Measurements from ENCODE around the gene SRRM3.

- TF ChIP-seq, protein P1, sequence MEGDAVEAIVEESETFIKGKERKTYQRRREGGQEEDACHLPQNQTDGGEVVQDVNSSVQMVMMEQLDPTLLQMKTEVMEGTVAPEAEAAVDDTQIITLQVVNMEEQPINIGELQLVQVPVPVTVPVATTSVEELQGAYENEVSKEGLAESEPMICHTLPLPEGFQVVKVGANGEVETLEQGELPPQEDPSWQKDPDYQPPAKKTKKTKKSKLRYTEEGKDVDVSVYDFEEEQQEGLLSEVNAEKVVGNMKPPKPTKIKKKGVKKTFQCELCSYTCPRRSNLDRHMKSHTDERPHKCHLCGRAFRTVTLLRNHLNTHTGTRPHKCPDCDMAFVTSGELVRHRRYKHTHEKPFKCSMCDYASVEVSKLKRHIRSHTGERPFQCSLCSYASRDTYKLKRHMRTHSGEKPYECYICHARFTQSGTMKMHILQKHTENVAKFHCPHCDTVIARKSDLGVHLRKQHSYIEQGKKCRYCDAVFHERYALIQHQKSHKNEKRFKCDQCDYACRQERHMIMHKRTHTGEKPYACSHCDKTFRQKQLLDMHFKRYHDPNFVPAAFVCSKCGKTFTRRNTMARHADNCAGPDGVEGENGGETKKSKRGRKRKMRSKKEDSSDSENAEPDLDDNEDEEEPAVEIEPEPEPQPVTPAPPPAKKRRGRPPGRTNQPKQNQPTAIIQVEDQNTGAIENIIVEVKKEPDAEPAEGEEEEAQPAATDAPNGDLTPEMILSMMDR (IDR thresholded peaks at IDR 0.05): no peak
- no peak for TF ChIP-seq POLR2A (IDR thresholded peaks at IDR 0.05)
Observed at GRCh38 chr7:76233538-76234281, 32.0 kb downstream of the SRRM3 start.

Measured in stomach (tissue), 4 donors.